Activated naive CD4-positive, alpha-beta T cell treated with anti-CD3 and anti-CD28 coated beads, Interleukin-2, amount 50 U/mL, for 24 hours (primary cell): Measurements from ENCODE around the gene CSMD2.

Experiments
- H3K27ac Mint-ChIP-seq: one replicate; pipeline ENCODE4 v1.8.0; 2021; ENCODE audit warnings: mild to moderate bottlenecking, mixed read lengths
- H3K27me3 Mint-ChIP-seq: one replicate; pipeline ENCODE4 v1.8.0; 2021; ENCODE audit warnings: mixed read lengths
- H3K36me3 Mint-ChIP-seq: one replicate; pipeline ENCODE4 v1.8.0; 2021; ENCODE audit warnings: mixed read lengths
- H3K4me1 Mint-ChIP-seq: one replicate; pipeline ENCODE4 v1.8.0; 2021; ENCODE audit warnings: mixed read lengths
- H3K4me3 Mint-ChIP-seq: one replicate; pipeline ENCODE4 v1.8.0; 2021; ENCODE audit warnings: mild to moderate bottlenecking, mixed read lengths
- H3K9me3 Mint-ChIP-seq: one replicate; pipeline ENCODE4 v1.8.0; 2021; ENCODE audit warnings: mixed read lengths

The CSMD2 gene

DNA sequence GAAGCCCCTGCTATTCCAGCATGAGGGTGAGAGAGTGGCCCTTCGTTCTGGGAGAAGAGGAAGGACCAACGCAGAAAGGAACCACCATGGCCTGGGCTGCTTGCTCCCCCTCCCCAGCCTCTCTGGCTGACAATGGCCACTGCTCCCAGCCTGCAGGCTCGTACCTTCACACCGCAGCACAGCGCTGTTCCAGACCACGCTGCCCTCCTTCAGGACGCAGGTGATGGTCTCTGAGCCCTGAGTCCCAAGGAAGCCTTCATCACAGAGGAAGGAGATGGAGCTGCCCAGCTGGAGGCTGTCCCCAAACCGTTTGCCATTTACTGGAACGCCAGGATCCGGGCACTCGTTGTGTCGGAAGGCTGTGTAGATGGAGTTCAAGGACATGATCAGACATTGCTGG, 426.1 kb downstream of the CSMD2 start:
- no peak overlapping the region for H3K27ac Mint-ChIP-seq
- no peak overlapping the region for H3K4me3 Mint-ChIP-seq
- no peaks in the 10 kb centered on the region for H3K9me3 Mint-ChIP-seq
- no peaks in the 10 kb centered on the region for H3K36me3 Mint-ChIP-seq
- peaks cover 16% of the 10 kb centered on the region for H3K27me3 Mint-ChIP-seq
- no peaks in the 10 kb centered on the region for H3K4me1 Mint-ChIP-seq

DNA sequence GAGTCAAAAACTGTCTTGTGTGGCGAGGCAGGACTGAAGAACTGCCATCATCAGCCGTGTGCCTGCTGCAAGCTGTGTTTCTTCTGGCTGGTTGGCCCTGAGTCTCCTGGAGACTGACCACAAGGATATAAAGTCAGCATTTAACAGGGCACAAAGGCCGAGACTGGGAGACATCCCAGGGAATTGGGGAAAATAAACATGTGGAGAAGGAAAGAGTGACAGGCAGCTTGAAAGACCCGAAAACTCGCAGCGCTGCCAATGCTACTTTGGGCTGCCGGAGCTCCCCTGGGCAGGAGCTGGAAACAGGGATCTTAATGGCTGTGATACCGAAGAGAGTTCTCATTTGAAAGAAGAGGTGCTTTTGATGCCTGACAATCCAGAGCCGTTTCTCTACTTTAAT, 426.5 kb downstream of the CSMD2 start:
- Mint-ChIP-seq H3K9me3 (no peaks in the 10 kb centered on the region), H3K27me3 (peaks cover 17% of the 10 kb centered on the region), H3K4me3 (no peak overlapping the region), H3K27ac (no peak overlapping the region), H3K4me1 (no peaks in the 10 kb centered on the region), H3K36me3 (no peaks in the 10 kb centered on the region)

- Mint-ChIP-seq H3K27me3 (peaks cover 11% of the 10 kb centered on the region), H3K4me3 (no peak overlapping the region), H3K4me1 (no peaks in the 10 kb centered on the region), H3K9me3 (no peaks in the 10 kb centered on the region), H3K27ac (no peak overlapping the region), H3K36me3 (no peaks in the 10 kb centered on the region)
Measured at GRCh38 chr1:33736496-33736895, 428.5 kb downstream of the CSMD2 start.

GRCh38 chr1:33735624-33736023, 429.4 kb downstream of the CSMD2 start:
- Mint-ChIP-seq H3K4me3 (no peak overlapping the region), H3K27ac (no peak overlapping the region), H3K36me3 (no peaks in the 10 kb centered on the region), H3K9me3 (no peaks in the 10 kb centered on the region), H3K27me3 (peaks cover 9% of the 10 kb centered on the region), H3K4me1 (no peaks in the 10 kb centered on the region)

- peaks cover 4% of the 10 kb centered on the region for H3K27me3 Mint-ChIP-seq
- no peak overlapping the region for H3K27ac Mint-ChIP-seq
- H3K9me3 Mint-ChIP-seq = no peaks in the 10 kb centered on the region
- H3K4me3 Mint-ChIP-seq = no peak overlapping the region
- no peaks in the 10 kb centered on the region for H3K4me1 Mint-ChIP-seq
- no peaks in the 10 kb centered on the region for H3K36me3 Mint-ChIP-seq
Measured at GRCh38 chr1:33727310-33727709, 437.7 kb downstream of the CSMD2 start.

DNA sequence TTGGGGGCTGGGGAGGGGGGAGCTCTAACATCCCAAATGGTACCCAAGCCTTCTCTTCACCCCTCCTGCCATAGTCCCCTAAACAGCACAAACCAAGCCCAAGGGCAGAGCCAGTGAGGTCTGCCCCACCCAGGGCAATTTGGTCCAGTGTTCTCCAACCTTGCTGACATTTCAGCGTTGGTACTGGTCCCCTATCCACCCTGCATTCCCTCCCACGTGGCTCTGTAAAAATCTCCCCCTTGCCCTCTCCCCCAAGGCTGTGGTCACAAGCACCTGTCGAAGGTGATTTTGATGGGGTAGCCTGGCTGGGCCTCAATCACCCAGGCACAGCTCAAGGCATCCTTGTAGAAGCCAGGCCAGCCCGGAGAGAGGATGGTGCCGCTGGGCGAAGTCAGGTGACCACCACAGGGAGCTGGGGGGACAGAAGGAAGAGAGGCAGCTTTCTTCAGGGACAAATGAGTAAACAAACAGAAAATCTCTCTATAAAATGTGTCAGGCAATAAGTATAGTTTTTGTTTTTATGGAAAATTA, 438.7 kb downstream of the CSMD2 start:
- H3K4me3 Mint-ChIP-seq = no peak overlapping the region
- H3K9me3 Mint-ChIP-seq = no peaks in the 10 kb centered on the region
- no peaks in the 10 kb centered on the region for H3K36me3 Mint-ChIP-seq
- no peaks in the 10 kb centered on the region for H3K4me1 Mint-ChIP-seq
- no peak overlapping the region for H3K27ac Mint-ChIP-seq
- peaks cover 3% of the 10 kb centered on the region for H3K27me3 Mint-ChIP-seq

GRCh38 chr1:33725556-33726160, 439.4 kb downstream of the CSMD2 start:
- H3K4me3 Mint-ChIP-seq = no peak overlapping the region
- no peak overlapping the region for H3K27ac Mint-ChIP-seq
- H3K27me3 Mint-ChIP-seq = peaks cover 4% of the 10 kb centered on the region
- no peaks in the 10 kb centered on the region for H3K4me1 Mint-ChIP-seq
- no peaks in the 10 kb centered on the region for H3K36me3 Mint-ChIP-seq
- H3K9me3 Mint-ChIP-seq = no peaks in the 10 kb centered on the region

DNA sequence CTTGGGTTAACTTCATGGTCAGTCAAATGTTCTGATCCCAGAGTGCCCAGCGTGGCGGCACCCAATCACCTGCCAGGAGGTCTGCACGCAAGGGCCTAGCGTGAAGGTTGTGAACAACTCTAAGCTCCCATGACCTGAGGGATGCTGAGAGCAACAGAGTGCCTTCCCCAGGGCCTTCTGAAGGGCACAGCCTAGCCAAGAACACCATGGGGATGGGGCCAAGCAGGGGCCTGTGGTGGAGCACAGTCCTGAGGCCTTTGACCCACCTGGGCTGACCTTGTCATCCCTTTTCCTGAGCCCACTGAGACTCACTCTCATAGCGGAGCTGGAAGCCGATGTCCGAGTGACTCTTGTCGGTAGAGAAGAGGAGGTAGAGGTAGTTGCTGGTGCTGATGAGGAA, 440.0 kb downstream of the CSMD2 start:
- H3K4me3 Mint-ChIP-seq = no peak overlapping the region
- no peaks in the 10 kb centered on the region for H3K36me3 Mint-ChIP-seq

GRCh38 chr1:33724348-33724747, 440.7 kb downstream of the CSMD2 start:
- Mint-ChIP-seq H3K9me3 (no peaks in the 10 kb centered on the region), H3K4me1 (no peaks in the 10 kb centered on the region), H3K27me3 (peaks cover 4% of the 10 kb centered on the region), H3K4me3 (no peak overlapping the region), H3K27ac (no peak overlapping the region), H3K36me3 (no peaks in the 10 kb centered on the region)

More for the DNA sequence above, 440.0 kb downstream of the CSMD2 start:
- no peak overlapping the region for H3K27ac Mint-ChIP-seq
- no peaks in the 10 kb centered on the region for H3K4me1 Mint-ChIP-seq
- H3K9me3 Mint-ChIP-seq = no peaks in the 10 kb centered on the region
- H3K27me3 Mint-ChIP-seq = peaks cover 4% of the 10 kb centered on the region

- Mint-ChIP-seq H3K27me3 (peaks cover 2% of the 10 kb centered on the region), H3K4me3 (no peak overlapping the region), H3K4me1 (no peaks in the 10 kb centered on the region), H3K27ac (no peak overlapping the region), H3K36me3 (no peaks in the 10 kb centered on the region), H3K9me3 (no peaks in the 10 kb centered on the region)
Measured at GRCh38 chr1:33723251-33723650, 441.8 kb downstream of the CSMD2 start.

DNA sequence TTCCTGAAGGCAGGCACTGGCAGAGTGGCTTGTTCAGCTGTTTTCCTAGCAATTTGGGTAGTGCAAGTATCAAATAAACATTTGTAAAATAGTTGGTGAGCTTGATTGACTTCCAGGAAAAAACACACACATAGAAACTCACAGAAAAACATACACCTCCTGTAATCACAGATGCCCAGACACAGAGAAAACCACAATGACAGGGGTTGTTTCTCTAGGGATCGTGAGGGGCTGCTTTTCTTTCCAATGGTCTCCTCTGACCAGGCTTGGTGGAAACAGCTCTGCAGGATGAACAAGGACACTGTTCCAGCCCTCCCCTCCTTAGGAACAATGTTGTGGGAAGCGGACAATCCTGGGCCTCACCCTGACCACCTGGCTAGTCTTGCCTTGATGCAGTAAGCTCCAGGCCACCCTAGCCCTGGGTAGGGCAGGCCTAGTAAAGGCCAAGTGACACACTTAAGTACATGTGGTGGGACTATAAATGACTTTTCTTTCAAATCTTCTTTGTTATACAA, 443.7 kb downstream of the CSMD2 start:
- Mint-ChIP-seq H3K4me3 (no peak overlapping the region), H3K27ac (no peak overlapping the region), H3K36me3 (no peaks in the 10 kb centered on the region), H3K9me3 (no peaks in the 10 kb centered on the region), H3K27me3 (peaks cover 2% of the 10 kb centered on the region), H3K4me1 (no peaks in the 10 kb centered on the region)

DNA sequence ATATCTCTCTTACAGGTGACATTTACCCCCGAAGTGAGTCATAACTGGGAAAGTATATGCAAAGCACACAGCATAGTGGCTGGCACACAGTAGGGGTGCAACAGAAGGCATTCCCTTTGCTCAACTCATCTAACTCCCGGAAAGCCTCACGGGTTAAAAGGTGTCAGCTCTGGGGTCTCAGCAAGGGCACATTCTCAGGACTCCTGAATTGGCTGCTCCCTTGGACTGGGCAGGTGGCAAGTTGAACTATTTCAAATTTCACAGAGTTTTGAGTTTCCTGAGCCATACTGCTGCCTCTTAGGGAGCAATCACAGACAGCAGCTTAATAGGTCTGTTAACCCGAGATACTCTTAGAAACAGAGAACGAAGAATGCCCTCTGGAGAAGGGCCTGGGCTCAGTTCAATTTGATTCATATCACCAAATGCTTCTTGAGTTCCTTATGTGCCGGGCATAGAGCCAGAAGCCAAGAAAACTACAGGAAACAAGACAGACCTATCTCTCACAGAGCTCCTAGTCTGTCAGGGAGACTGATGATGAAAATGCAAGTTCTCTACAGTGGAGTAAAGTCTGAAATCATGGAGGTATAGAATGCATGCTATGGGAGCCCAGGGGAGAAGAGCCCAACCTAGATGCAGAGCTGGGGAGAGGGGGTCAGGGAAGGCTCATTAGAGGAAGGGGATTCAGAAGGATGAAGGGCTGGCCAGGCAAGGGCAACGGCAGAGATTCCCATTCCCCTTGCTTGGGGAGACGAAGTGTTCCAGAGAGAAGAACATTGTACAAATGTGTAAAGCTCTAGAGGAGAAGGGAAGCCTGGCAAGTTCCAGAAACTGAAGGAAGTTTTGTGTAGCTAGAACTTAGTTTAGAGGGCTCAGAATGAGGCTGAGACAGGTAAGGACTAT, 445.0 kb downstream of the CSMD2 start:
- Mint-ChIP-seq H3K4me1 (no peaks in the 10 kb centered on the region), H3K36me3 (no peaks in the 10 kb centered on the region), H3K27me3 (peaks cover 2% of the 10 kb centered on the region), H3K27ac (no peak overlapping the region), H3K9me3 (no peaks in the 10 kb centered on the region), H3K4me3 (no peak overlapping the region)

DNA sequence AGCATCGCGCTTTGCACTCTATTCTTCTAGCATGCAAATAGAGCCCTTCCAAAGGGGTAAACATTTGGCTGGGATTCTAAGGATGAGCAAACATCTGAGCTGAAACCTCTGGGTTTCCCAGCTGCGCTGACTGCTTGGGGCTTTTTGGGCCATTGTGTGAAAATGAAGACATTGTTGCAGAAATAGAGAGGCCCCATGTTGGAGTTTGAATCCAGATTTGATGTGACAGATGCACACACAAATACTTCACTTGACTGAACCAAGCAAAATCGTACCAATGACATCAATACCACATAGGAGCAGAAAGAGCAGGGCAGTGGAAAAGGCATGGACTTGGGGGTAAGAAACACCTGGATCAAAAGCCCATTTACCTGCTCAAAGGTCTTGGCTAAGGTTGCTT, 445.7 kb downstream of the CSMD2 start:
- Mint-ChIP-seq H3K9me3 (no peaks in the 10 kb centered on the region), H3K4me3 (no peak overlapping the region), H3K4me1 (no peaks in the 10 kb centered on the region), H3K27ac (no peak overlapping the region), H3K36me3 (no peaks in the 10 kb centered on the region), H3K27me3 (peaks cover 4% of the 10 kb centered on the region)

DNA sequence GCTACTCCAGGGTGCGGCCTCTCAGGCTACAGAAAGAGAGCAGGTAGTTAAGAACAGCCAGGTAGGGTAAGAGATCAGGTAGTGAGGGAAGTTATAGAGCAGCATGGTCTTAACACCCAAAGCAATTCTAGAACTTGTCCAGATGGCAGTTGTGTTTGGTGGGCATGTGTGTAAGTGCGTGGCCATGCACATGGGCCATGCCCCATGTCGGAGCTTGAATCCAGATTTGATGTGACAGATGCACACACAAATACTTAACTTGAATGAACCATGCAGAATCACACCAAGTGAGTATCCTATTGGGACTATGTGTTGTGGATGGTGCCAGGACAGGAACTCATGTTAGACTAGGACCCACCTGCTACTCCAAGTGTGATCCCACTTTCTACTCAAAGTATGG, 446.8 kb downstream of the CSMD2 start:
- Mint-ChIP-seq H3K27ac (no peak overlapping the region), H3K36me3 (no peaks in the 10 kb centered on the region), H3K4me3 (no peak overlapping the region), H3K9me3 (no peaks in the 10 kb centered on the region), H3K27me3 (peaks cover 4% of the 10 kb centered on the region), H3K4me1 (no peaks in the 10 kb centered on the region)

- peaks cover 4% of the 10 kb centered on the region for H3K27me3 Mint-ChIP-seq
- H3K4me3 Mint-ChIP-seq = no peak overlapping the region
- H3K9me3 Mint-ChIP-seq = no peaks in the 10 kb centered on the region
- no peaks in the 10 kb centered on the region for H3K4me1 Mint-ChIP-seq
- H3K27ac Mint-ChIP-seq = no peak overlapping the region
- H3K36me3 Mint-ChIP-seq = no peaks in the 10 kb centered on the region
Measured at GRCh38 chr1:33716976-33717688, 447.9 kb downstream of the CSMD2 start.
